Measurements from ENCODE around the gene DACH1.

DNA sequence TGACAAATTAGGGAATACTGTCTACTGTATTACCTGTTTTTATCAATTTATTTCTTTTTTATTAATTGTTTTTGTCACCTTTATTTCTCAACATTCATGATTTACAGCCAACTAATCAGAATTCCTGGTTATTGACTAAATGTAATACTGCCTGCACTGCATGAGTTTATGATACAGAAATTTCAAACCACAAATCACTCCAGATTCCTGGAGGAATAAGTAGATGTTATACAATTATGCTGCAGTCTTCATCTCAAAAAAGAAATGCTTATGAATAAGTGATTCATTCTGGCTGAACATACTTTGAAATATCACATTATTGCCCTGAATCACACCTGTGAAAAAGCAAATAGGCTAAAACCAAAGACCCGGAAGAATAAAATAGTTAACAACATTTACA is 249.7 kb downstream of the DACH1 start:
- TF ChIP-seq CTCF (IDR thresholded peaks at IDR 0.05; ENCODE audit: extremely low read depth in 1 of 2, insufficient read depth in 1 of 2, low read depth in 1 of 2, low read length in 2 of 2) (no peak), EZH2 (IDR thresholded peaks at IDR 0.05; ENCODE audit: borderline replicate concordance, low read depth, low read length, severe bottlenecking) (no peak), POLR2A (IDR thresholded peaks at IDR 0.05; ENCODE audit: low read depth, low read length) (no peak), JUN (IDR thresholded peaks at IDR 0.05; ENCODE audit: borderline replicate concordance, insufficient read depth, insufficient read length, low read depth) (no peak), FOS (IDR thresholded peaks at IDR 0.05; ENCODE audit: borderline replicate concordance, insufficient read depth, low read length) (no peak), MYC (IDR thresholded peaks at IDR 0.05; ENCODE audit: low read depth, low read length) (no peak), POLR2AphosphoS5 (IDR thresholded peaks at IDR 0.05; ENCODE audit: insufficient read depth, low read depth, low read length) (no peak)
- TF ChIP-seq, protein P1, sequence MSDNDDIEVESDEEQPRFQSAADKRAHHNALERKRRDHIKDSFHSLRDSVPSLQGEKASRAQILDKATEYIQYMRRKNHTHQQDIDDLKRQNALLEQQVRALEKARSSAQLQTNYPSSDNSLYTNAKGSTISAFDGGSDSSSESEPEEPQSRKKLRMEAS (IDR thresholded peaks at IDR 0.05; ENCODE audit: insufficient read depth, insufficient read length), result no peak

All from endothelial cell of umbilical vein (primary cell).